Measurements from ENCODE around the gene BACE1. TPM values are rescaled to one million over a fixed set of nuclear protein-coding genes. Genes with fewer than 3 reads are reported as not detected.

The BACE1 gene
- total RNA-seq, 2 donors from 2014 or later = 0.16 to 0.17 TPM

- no peak overlapping the region for H3K27ac Mint-ChIP-seq
- no peaks in the 10 kb centered on the region for H3K27me3 Mint-ChIP-seq
- ATAC-seq (replicated peaks) = no peak
- H3K36me3 Mint-ChIP-seq (ENCODE audit: low read depth) = no peaks in the 10 kb centered on the region
- H3K4me1 Mint-ChIP-seq = peaks cover 5% of the 10 kb centered on the region
- H3K4me3 Mint-ChIP-seq = no peak overlapping the region
- H3K9me3 Mint-ChIP-seq = no peaks in the 10 kb centered on the region
Observed at GRCh38 chr11:117298195-117298594, 17.9 kb downstream of the BACE1 start.

GRCh38 chr11:117296881-117297280 lies 19.2 kb downstream of the BACE1 start:
- Mint-ChIP-seq H3K36me3 (ENCODE audit: low read depth) (no peaks in the 10 kb centered on the region), H3K4me1 (peaks cover 5% of the 10 kb centered on the region), H3K27ac (no peak overlapping the region), H3K9me3 (no peaks in the 10 kb centered on the region), H3K27me3 (no peaks in the 10 kb centered on the region), H3K4me3 (no peak overlapping the region)
- no peak for ATAC-seq (replicated peaks)

GRCh38 chr11:117295438-117296137 lies 20.5 kb downstream of the BACE1 start:
- no peaks in the 10 kb centered on the region for H3K9me3 Mint-ChIP-seq
- H3K27me3 Mint-ChIP-seq = no peaks in the 10 kb centered on the region
- no peaks in the 10 kb centered on the region for H3K36me3 Mint-ChIP-seq (ENCODE audit: low read depth)
- H3K4me1 Mint-ChIP-seq = no peaks in the 10 kb centered on the region
- no peak overlapping the region for H3K27ac Mint-ChIP-seq
- H3K4me3 Mint-ChIP-seq = no peak overlapping the region
- ATAC-seq (replicated peaks) = no peak

- Mint-ChIP-seq H3K27me3 (no peaks in the 10 kb centered on the region), H3K36me3 (ENCODE audit: low read depth) (peaks cover 13% of the 10 kb centered on the region), H3K4me1 (no peaks in the 10 kb centered on the region), H3K9me3 (no peaks in the 10 kb centered on the region), H3K4me3 (no peak overlapping the region), H3K27ac (no peak overlapping the region)
- ATAC-seq (replicated peaks) = no peak
Observed at GRCh38 chr11:117292616-117293015, 23.4 kb downstream of the BACE1 start.

GRCh38 chr11:117290809-117291396 lies 25.2 kb downstream of the BACE1 start, which contains the start of gene BACE1-AS:
Gene BACE1-AS (plus strand): TSS chr11:117291346.
- ATAC-seq (replicated peaks) = no peak
- Mint-ChIP-seq H3K4me1 (no peaks in the 10 kb centered on the region), H3K27ac (no peak within 1 kb of the TSS), H3K4me3 (no peak within 1 kb of the TSS), H3K9me3 (no peaks in the 10 kb centered on the region), H3K27me3 (no peaks in the 10 kb centered on the region), H3K36me3 (ENCODE audit: low read depth) (peaks cover 30% of the 10 kb centered on the region)

GRCh38 chr11:117289795-117290194 lies 26.3 kb downstream of the BACE1 start:
- no peak for ATAC-seq (replicated peaks)
- H3K9me3 Mint-ChIP-seq = no peaks in the 10 kb centered on the region
- no peak overlapping the region for H3K27ac Mint-ChIP-seq
- H3K4me3 Mint-ChIP-seq = no peak overlapping the region
- peaks cover 41% of the 10 kb centered on the region for H3K36me3 Mint-ChIP-seq (ENCODE audit: low read depth)
- no peaks in the 10 kb centered on the region for H3K27me3 Mint-ChIP-seq
- no peaks in the 10 kb centered on the region for H3K4me1 Mint-ChIP-seq

GRCh38 chr11:117287668-117288067 lies 28.4 kb downstream of the BACE1 start:
- Mint-ChIP-seq H3K36me3 (ENCODE audit: low read depth) (peaks cover 61% of the 10 kb centered on the region), H3K4me3 (no peak overlapping the region), H3K27ac (no peak overlapping the region), H3K27me3 (no peaks in the 10 kb centered on the region), H3K4me1 (peaks cover 1% of the 10 kb centered on the region), H3K9me3 (no peaks in the 10 kb centered on the region)
- ATAC-seq (replicated peaks) = no peak

GRCh38 chr11:117286588-117286987 lies 29.5 kb downstream of the BACE1 start:
- Mint-ChIP-seq H3K36me3 (ENCODE audit: low read depth) (peaks cover 72% of the 10 kb centered on the region), H3K9me3 (no peaks in the 10 kb centered on the region), H3K27ac (no peak overlapping the region), H3K4me1 (peaks cover 11% of the 10 kb centered on the region), H3K4me3 (no peak overlapping the region), H3K27me3 (no peaks in the 10 kb centered on the region)
- no peak for ATAC-seq (replicated peaks)

- H3K4me1 Mint-ChIP-seq = peaks cover 23% of the 10 kb centered on the region
- no peaks in the 10 kb centered on the region for H3K27me3 Mint-ChIP-seq
- H3K4me3 Mint-ChIP-seq = no peak overlapping the region
- peaks cover 80% of the 10 kb centered on the region for H3K36me3 Mint-ChIP-seq (ENCODE audit: low read depth)
- H3K27ac Mint-ChIP-seq = no peak overlapping the region
- ATAC-seq (replicated peaks) = no peak
- no peaks in the 10 kb centered on the region for H3K9me3 Mint-ChIP-seq
Observed at GRCh38 chr11:117284053-117284452, 32.0 kb downstream of the BACE1 start.

GRCh38 chr11:117282956-117283355 lies 33.1 kb downstream of the BACE1 start:
- Mint-ChIP-seq H3K36me3 (ENCODE audit: low read depth) (peaks cover 70% of the 10 kb centered on the region), H3K27ac (peak overlapping the region; percentile 47), H3K9me3 (no peaks in the 10 kb centered on the region), H3K27me3 (no peaks in the 10 kb centered on the region), H3K4me1 (peaks cover 25% of the 10 kb centered on the region), H3K4me3 (no peak overlapping the region)
- ATAC-seq (replicated peaks) = no peak

GRCh38 chr11:117281869-117282268 lies 34.2 kb downstream of the BACE1 start:
- H3K27ac Mint-ChIP-seq = peak overlapping the region; percentile 47
- ATAC-seq (replicated peaks) = no peak
- peaks cover 25% of the 10 kb centered on the region for H3K4me1 Mint-ChIP-seq
- H3K4me3 Mint-ChIP-seq = no peak overlapping the region
- H3K9me3 Mint-ChIP-seq = no peaks in the 10 kb centered on the region
- no peaks in the 10 kb centered on the region for H3K27me3 Mint-ChIP-seq
- H3K36me3 Mint-ChIP-seq (ENCODE audit: low read depth) = peaks cover 59% of the 10 kb centered on the region

GRCh38 chr11:117281159-117281558 lies 34.9 kb downstream of the BACE1 start:
- ATAC-seq (replicated peaks) = no peak
- H3K4me3 Mint-ChIP-seq = peak overlapping the region; percentile 38
- H3K36me3 Mint-ChIP-seq (ENCODE audit: low read depth) = peaks cover 52% of the 10 kb centered on the region
- H3K4me1 Mint-ChIP-seq = peaks cover 25% of the 10 kb centered on the region
- no peaks in the 10 kb centered on the region for H3K9me3 Mint-ChIP-seq
- H3K27me3 Mint-ChIP-seq = no peaks in the 10 kb centered on the region
- no peak overlapping the region for H3K27ac Mint-ChIP-seq

- H3K36me3 Mint-ChIP-seq (ENCODE audit: low read depth) = peaks cover 39% of the 10 kb centered on the region
- ATAC-seq (replicated peaks) = peak; percentile 72
- H3K4me1 Mint-ChIP-seq = peaks cover 34% of the 10 kb centered on the region
- peak overlapping the region; percentile 76 for H3K27ac Mint-ChIP-seq
- no peaks in the 10 kb centered on the region for H3K27me3 Mint-ChIP-seq
- no peaks in the 10 kb centered on the region for H3K9me3 Mint-ChIP-seq
- H3K4me3 Mint-ChIP-seq = peak overlapping the region; percentile 38
Observed at GRCh38 chr11:117279711-117280376, 36.2 kb downstream of the BACE1 start.

- peaks cover 30% of the 10 kb centered on the region for H3K36me3 Mint-ChIP-seq (ENCODE audit: low read depth)
- H3K4me1 Mint-ChIP-seq = peaks cover 43% of the 10 kb centered on the region
- H3K4me3 Mint-ChIP-seq = no peak overlapping the region
- no peaks in the 10 kb centered on the region for H3K9me3 Mint-ChIP-seq
- ATAC-seq (replicated peaks) = no peak
- peak overlapping the region; percentile 16 for H3K27ac Mint-ChIP-seq
- H3K27me3 Mint-ChIP-seq = no peaks in the 10 kb centered on the region
Observed at GRCh38 chr11:117278347-117278746, 37.7 kb downstream of the BACE1 start.

All from activated T-helper 17 cell treated with anti-CD3 and anti-CD28 coated beads, Interleukin-2, amount 50 U/mL, for 72 hours (primary cell).